ENCODE measurements around the gene KRTAP2-4. TPM values are rescaled to one million over a fixed set of nuclear protein-coding genes. Genes with fewer than 3 reads are reported as not detected.
A peak's percentile ranks its signal among the peaks of the same experiment; 100 is the strongest.

KRTAP2-4 gene
- polyA plus RNA-seq, 1 donor (not counting 4 experiments of a cell fraction or from before 2014, with no cell fraction given), result not detected

- H3K27ac ChIP-seq (ENCODE audit: control insufficient read depth, insufficient read depth, low read length), result no peak overlapping the region
- TF ChIP-seq CTCF (optimal IDR thresholded peaks at IDR 0.05 in 1 of 3, IDR thresholded peaks at IDR 0.05 in 1 of 3, conservative IDR thresholded peaks at IDR 0.05 in 1 of 3; ENCODE audit: extremely low read depth in 1 of 3, insufficient read depth in 2 of 3, low read length in 3 of 3), result no peak
- no peak for TF ChIP-seq EZH2 (IDR thresholded peaks at IDR 0.05; ENCODE audit: low read length)
- no peaks in the 10 kb centered on the region for H3K9me1 ChIP-seq (ENCODE audit: control insufficient read depth, extremely low read depth, insufficient read depth, low read length)
- H3K79me2 ChIP-seq (ENCODE audit: control insufficient read depth, insufficient read depth, low read length), result no peaks in the 10 kb centered on the region
- H3K9ac ChIP-seq (ENCODE audit: control insufficient read depth, extremely low read depth, insufficient read depth, low read length), result no peak overlapping the region
- H3K4me3 ChIP-seq (ENCODE audit: control insufficient read depth in 2 of 3, extremely low read depth in 1 of 3, insufficient read depth in 2 of 3, low read depth in 1 of 3, low read length in 3 of 3), result no peak overlapping the region
- H4K20me1 ChIP-seq (ENCODE audit: control insufficient read depth, extremely low read depth, insufficient read depth, low read length), result no peaks in the 10 kb centered on the region
- DNase-seq (ENCODE audit: low read depth, low spot score) (no peak), FAIRE-seq (no peak)
- H3K9me3 ChIP-seq (ENCODE audit: control insufficient read depth, low read depth, low read length), result no peaks in the 10 kb centered on the region
- H3K4me1 ChIP-seq (ENCODE audit: control insufficient read depth, extremely low read depth, insufficient read depth, low read length), result peaks cover 45% of the 10 kb centered on the region
- no peak overlapping the region for H3K4me2 ChIP-seq (ENCODE audit: control insufficient read depth, extremely low read depth, insufficient read depth, low read depth, low read length)
- H3K36me3 ChIP-seq (ENCODE audit: control insufficient read depth in 2 of 2, extremely low read depth in 1 of 2, insufficient read depth in 2 of 2, low read length in 2 of 2), result no peaks in the 10 kb centered on the region
- no peak overlapping the region for H2AFZ ChIP-seq (ENCODE audit: control insufficient read depth, low read length)
- no peaks in the 10 kb centered on the region for H3K27me3 ChIP-seq (ENCODE audit: control insufficient read depth, extremely low read depth, insufficient read depth, low read length)
- dilution Hi-C loops (cut with MboI; ENCODE audit: extremely low pct_ligation_motif_present, low sequenced_read_pairs), result no loop called here
Measured at GRCh38 chr17:41064301-41064700, 1.4 kb downstream of the KRTAP2-4 start.

GRCh38 chr17:41063449-41063848 lies 2.2 kb downstream of the KRTAP2-4 start:
- H3K4me2 ChIP-seq (ENCODE audit: control insufficient read depth, extremely low read depth, insufficient read depth, low read depth, low read length), result no peak overlapping the region
- H3K27ac ChIP-seq (ENCODE audit: control insufficient read depth, insufficient read depth, low read length), result no peak overlapping the region
- TF ChIP-seq EZH2 (IDR thresholded peaks at IDR 0.05; ENCODE audit: low read length), result no peak
- no peak for TF ChIP-seq CTCF (optimal IDR thresholded peaks at IDR 0.05 in 1 of 3, IDR thresholded peaks at IDR 0.05 in 1 of 3, conservative IDR thresholded peaks at IDR 0.05 in 1 of 3; ENCODE audit: extremely low read depth in 1 of 3, insufficient read depth in 2 of 3, low read length in 3 of 3)
- peak; percentile 9 for FAIRE-seq
- no peaks in the 10 kb centered on the region for H4K20me1 ChIP-seq (ENCODE audit: control insufficient read depth, extremely low read depth, insufficient read depth, low read length)
- H3K9me1 ChIP-seq (ENCODE audit: control insufficient read depth, extremely low read depth, insufficient read depth, low read length), result no peaks in the 10 kb centered on the region
- H3K36me3 ChIP-seq (ENCODE audit: control insufficient read depth in 2 of 2, extremely low read depth in 1 of 2, insufficient read depth in 2 of 2, low read length in 2 of 2), result no peaks in the 10 kb centered on the region
- H3K9me3 ChIP-seq (ENCODE audit: control insufficient read depth, low read depth, low read length), result no peaks in the 10 kb centered on the region
- H2AFZ ChIP-seq (ENCODE audit: control insufficient read depth, low read length), result no peak overlapping the region
- no peak for DNase-seq (ENCODE audit: low read depth, low spot score)
- dilution Hi-C loops (cut with MboI; ENCODE audit: extremely low pct_ligation_motif_present, low sequenced_read_pairs), result no loop called here
- no peak overlapping the region for H3K4me3 ChIP-seq (ENCODE audit: control insufficient read depth in 2 of 3, extremely low read depth in 1 of 3, insufficient read depth in 2 of 3, low read depth in 1 of 3, low read length in 3 of 3)
- no peak overlapping the region for H3K9ac ChIP-seq (ENCODE audit: control insufficient read depth, extremely low read depth, insufficient read depth, low read length)
- H3K79me2 ChIP-seq (ENCODE audit: control insufficient read depth, insufficient read depth, low read length), result no peaks in the 10 kb centered on the region
- no peaks in the 10 kb centered on the region for H3K27me3 ChIP-seq (ENCODE audit: control insufficient read depth, extremely low read depth, insufficient read depth, low read length)
- peaks cover 46% of the 10 kb centered on the region for H3K4me1 ChIP-seq (ENCODE audit: control insufficient read depth, extremely low read depth, insufficient read depth, low read length)

Data from keratinocyte (primary cell).